ENCODE results near the gene GPS2.
"Not testable (repeated sequence)": the region's sequence is repeated elsewhere in the genome, so short reads cannot be mapped to it uniquely, and the experiment has no call there.

Gene GPS2

DNA sequence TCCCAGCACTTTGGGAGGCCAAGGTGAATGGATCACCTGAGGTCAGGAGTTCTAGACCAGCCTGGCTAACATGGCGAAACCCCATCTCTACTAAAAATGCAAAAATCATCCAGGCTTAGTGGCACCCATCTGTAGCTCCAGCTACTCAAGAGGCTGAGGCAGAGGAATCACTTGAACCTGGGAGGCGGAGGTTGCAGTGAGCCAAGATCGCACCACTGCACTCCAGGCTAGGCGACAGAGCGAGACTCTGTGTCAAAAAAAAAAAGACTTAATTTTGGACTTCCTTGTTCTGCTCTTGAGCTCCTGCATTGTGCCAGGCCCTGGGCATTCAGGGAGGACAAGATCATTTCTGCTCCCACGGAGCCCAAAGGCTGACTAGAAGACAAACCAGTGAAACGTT lies 22.4 kb upstream of the GPS2 start:
- DNase-seq (ENCODE audit: low read depth in 3 of 3, low spot score in 1 of 3) = not testable (repeated sequence)

DNA sequence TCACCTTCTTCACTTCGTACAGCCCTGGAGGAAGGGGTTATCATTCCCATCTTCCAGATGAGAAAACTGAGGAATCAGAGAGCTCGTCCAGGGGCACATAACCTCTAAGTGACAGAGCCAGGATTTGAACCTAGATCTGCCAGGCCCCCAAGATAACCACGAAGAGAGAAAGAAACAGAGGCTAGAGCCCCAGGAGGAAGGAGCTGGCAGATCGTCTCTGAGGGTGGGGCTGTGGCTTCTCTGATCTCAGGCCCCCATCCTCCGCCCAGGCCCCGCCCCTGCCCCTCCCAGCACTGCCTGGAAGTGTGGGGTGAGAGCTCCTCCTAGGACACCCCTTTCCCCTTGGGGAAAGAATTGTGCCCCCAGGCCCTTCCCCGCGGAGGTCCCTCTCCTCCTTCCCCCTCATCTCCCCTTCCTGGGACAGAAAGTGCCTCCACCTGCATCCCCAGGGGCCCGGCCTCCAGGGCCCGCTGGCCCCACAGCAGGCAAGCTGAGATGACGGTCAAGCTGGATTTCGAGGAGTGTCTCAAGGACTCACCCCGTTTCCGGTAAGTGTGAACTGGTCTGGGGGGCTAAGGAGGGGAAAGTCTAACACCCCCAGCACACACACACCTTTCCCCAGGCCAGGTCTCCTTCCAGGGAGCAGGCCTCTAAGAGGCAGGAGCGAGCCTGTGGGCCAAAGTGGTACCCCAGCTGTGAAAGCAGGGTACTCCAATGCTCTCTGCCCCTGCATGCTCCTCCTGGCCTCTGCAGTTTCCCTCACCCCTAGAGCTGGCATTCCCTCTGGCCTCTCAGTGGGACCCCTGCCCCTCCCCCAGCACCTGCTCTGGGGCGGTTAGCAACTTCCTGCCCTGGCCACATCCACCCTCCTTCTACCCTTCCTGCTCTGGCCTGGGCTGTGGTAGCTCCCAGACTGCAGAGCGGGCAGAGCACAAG lies 21.3 kb upstream of the GPS2 start, which contains the start of gene ACAP1:
ACAP1 (plus strand) TSS at position 290 of the 936 bp plus-strand sequence; CDS start at position 496, 206 bp downstream.
- DNase-seq (ENCODE audit: low read depth in 3 of 3, low spot score in 1 of 3) = peak; percentile 61 to 73 (median 70)

DNA sequence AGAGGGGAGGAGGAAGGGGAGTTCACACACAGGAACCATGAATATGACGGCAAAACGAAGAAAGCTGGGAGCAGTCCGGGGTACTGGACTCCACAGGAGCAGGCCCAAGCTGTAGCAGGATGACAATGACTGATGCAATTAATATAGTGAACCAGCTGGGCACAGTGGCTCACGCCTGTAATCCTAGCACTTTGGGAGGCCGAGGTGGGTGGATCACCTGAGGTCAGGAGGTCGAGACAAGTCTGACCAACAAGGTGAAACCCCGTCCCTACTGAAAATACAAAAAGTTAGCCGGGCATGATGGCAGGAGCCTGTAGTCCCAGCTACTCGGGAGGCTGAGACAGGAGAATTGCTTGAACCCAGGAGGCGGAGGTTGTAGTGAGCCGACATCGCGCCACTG lies 20.6 kb upstream of the GPS2 start:
- not testable (repeated sequence) for DNase-seq (ENCODE audit: low read depth in 3 of 3, low spot score in 1 of 3)

DNA sequence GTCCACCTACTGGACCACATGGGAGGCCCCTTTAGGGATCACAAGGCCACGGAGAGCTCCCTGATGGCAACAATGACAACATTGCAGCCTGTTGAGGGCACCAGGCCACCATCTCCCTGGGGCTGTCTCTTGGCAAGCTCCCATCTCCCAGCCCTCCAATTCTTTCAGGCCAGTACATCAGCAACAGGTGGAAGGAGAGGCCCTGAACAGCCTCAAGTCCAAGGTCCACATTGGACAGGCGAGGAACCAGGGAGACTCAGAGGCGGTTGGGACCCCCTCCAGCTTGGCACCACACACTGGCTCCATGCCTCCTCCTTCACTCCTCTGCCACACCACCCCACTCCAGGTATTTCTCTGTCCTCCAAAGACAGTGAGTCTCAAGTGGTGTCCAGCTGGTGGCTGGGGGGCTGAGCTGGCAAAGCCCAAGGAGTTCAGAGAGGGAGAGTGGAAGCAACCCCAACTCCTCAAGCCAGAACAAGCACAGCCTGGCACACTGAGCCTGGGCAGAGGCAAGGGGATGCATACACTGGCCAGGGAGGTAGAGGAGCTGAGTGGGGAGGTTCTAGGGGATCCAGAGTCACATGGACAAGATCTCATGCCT lies 19.9 kb upstream of the GPS2 start:
- no peak for DNase-seq (ENCODE audit: low read depth in 3 of 3, low spot score in 1 of 3)

DNA sequence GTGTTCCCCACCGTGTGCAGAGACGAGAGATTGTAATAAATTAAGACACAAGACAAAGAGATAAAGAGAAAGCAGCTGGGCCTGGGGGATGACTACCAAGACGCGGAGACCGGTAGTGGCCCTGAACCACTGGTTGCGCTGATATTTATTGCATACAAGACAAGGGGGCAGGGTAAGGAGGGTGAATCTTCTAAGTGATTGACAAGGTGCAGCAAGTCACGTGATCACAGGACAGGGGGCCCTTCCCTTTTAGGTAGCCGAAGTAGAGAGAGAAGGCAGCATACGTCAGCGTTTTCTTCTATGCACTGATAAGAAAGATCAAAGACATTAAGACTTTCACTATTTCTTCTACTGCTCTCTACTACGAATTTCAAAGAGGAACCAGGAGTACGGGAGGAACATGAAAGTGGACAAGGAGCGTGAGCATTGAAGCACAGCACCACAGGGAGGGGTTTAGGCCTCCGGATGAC lies 17.5 kb upstream of the GPS2 start:
- not testable (repeated sequence) for DNase-seq (ENCODE audit: low read depth in 3 of 3, low spot score in 1 of 3)

DNA sequence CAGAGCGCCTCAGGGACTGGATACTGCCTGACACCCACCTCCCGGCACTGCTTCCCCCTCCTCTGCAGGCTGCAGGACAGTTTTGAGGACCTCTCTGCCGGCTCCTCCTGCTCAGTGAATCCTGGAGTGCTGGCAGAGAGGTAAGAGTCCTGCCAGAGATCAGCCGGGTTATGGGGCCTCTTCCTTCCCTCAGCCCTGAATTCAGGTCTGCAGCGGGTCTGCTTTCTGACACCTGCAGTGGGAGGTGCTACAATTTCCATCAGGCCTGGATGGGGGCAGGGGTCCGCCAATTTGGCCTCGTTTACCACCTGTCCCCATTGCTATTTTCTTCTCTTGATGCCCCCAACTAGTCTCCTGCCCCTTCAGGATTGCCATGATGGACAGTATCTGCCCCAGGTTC lies 17.0 kb upstream of the GPS2 start:
- no peak for DNase-seq (ENCODE audit: low read depth in 3 of 3, low spot score in 1 of 3)

DNA sequence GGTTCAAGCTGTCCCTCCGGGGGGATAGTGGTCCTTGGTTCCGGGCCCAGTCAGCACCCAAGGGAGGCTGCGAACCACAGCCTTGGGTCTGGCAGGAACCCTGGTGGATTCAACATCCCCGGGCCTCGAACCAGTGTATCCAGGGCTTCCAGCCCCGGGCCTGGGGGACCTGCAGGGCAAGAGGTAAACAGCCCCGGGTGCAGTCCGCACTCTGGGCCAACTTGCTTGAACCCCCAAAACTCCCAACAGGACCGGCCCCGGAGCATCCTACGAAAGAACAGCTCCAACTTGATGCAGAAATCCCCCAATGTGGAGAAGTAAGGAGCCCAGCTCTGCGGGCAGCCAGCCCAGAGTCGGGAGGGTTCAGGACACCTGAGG lies 15.5 kb upstream of the GPS2 start:
- DNase-seq (ENCODE audit: low read depth in 3 of 3, low spot score in 1 of 3) = no peak

DNA sequence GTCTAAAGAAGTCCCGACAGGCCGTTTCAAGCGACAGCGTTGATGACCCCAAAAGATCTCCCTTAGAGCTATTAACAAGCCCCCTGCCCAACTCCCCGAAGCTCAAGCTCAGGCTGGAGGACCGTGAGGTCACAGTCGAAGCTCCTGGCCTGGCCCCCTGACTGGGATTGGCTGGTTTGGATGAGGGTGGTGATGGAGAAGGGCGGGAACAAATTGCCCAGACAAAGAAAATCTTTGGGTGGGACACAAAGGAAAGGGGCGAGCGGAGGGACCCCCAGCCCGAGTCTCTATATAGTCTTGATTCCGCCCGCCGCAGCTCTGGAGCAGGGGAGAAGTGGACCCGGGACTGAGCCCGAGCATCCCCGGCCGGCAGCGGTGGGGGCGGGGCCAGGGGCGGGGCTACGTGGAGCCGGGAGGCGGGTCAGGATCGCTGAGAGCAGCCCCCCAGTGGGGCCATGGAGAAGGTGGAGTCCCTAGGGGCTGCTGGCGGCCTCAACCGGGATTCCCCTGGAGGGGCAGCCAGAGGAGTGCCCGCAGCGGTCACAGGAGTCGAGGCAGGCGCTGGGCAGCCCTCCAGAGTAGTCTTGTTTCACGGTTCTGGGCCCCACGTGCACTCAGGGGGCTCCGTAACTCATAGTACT lies 15.0 kb upstream of the GPS2 start:
- DNase-seq (ENCODE audit: low read depth in 3 of 3, low spot score in 1 of 3) = peak in 2 of 3 donors; percentile 44 to 68

DNA sequence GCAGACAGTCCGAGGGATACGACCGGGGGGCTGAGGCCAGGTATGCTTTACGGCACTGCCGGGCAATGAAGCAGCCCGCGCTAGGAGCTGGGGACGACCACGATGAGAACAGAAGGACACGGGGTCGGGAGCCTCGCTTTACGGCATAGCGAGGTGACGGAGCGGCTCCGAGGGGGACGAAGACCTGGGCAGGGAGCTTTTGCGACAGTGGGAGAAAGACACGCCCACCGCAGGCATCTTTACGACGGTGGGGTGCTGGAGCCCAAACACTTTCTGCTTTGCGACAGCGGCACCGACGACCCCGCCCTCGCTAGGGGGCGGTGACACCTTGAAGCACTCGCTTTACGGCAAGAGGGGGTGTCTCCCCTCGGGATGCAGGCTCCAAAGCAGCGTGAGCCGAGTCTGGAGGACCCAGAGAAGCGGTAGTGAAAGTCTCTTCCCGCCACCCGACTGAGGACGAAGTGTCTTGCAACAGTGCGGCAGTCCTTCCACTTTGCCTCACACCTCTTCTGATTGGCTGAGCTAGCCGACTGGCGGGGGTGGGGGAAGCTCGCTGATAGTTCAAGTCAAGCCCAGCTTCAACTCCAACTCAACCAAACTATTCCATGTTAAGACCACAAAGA lies 14.3 kb upstream of the GPS2 start:
- DNase-seq (ENCODE audit: low read depth in 3 of 3, low spot score in 1 of 3) = peak; percentile 84 to 90 (median 87)

DNA sequence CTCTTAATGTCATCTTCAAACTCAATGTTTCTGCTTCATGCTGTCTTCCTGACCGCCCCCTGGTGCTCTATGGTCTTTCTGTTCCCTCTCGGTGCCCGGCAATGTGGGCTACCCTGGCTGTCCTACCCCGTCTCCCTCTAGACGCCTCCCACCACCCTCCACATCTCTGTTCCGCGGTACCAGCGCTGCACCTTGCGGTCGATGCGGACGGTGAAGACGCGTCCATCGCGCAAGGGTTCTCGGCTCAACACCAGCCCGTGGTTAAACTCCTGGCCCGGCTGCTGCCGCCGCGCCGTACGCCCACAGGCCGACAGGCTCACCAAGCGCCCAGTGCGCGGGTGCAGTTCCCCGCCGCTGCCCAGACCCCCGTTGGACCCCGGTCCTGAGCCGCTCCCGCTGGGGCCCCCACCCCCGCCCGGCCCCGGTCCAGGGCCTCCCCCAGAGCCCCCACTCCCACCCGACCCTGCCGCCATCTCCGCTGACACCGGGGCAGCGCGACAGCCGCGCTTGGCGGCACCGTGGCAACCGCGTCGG lies 13.7 kb upstream of the GPS2 start, which contains the start of gene NEURL4:
NEURL4 (minus strand) TSS at position 496 of the 534 bp plus-strand sequence; CDS start at position 473, 23 bp downstream.
- no peak for DNase-seq (ENCODE audit: low read depth in 3 of 3, low spot score in 1 of 3)

DNA sequence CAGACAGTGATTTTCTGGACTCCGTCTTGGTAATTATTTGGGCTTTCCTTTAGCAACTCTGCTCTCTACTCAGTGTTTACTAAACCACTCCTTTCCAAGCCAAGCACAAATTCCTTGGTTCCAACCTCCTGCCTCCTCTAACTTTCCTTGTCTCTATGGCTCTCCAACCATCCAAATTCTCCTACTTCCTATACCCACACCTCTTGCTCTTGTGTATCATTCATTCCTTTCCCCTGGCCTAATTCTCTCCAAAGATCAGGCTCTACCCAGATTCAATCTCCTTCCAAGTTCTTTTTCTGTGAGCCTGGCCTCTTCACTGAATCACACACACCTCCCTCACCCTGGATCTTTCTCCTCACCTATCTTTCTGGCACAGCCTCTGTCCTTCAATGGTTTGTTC lies 12.8 kb upstream of the GPS2 start:
- no peak for DNase-seq (ENCODE audit: low read depth in 3 of 3, low spot score in 1 of 3)

DNA sequence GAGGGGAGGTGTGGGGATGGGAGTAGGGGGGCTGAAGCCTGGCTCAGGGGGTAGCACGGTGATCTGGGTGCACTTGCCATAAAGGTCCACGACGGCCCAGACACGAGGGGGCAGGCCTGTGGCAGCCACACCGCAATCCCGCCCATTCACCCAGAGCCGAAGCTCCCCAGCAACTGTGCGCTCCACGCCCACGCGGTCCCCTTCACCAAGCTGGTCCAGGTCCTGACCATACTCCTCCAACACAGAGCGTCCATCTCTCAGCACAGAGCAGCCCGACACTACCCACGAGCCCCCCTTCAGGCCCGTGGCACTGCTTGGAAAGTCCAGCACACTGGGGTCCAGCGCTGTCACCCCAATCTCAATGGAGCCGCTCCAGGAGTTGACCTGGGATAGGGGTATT lies 12.3 kb upstream of the GPS2 start:
- DNase-seq (ENCODE audit: low read depth in 3 of 3, low spot score in 1 of 3) = no peak

DNA sequence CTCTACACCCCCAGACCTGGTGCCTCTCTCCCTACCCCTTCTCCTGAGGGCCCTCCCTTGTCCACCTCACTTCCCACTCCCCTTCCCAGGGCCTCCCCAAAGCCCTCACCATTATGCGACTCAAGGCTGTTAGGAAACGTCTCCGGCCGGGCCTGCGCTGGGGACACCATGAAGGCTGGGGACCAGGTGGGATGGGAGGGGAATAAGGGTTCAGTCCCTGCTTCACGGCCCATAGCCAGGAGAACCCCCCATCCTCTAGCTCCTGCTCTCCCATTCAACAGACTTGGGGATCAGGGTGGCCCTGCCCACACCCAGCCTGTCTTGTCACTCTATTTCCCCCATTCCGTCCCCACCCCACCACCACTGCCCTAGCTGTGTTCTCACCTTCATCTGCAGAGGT lies 11.9 kb upstream of the GPS2 start:
- DNase-seq (ENCODE audit: low read depth in 3 of 3, low spot score in 1 of 3) = no peak

DNA sequence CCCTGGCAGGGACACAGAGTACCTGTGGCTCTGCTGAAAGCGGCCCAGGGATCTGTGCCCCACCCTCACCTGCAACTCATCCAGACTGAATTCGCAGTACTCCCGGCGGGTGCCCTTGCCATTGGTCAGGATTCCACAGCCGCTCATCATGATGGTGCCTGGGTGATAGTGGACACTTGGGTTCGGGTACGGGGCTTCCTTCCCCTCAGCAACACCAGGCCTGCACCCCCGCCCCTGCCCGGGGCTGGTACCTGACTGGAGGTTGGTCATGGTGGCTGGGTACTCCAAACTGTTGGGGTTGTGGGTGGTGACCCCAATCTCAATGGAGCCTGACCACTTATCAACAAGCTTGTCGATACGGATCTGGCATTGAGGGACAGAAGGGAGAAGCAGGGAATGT lies 11.0 kb upstream of the GPS2 start:
- DNase-seq (ENCODE audit: low read depth in 3 of 3, low spot score in 1 of 3) = no peak

DNA sequence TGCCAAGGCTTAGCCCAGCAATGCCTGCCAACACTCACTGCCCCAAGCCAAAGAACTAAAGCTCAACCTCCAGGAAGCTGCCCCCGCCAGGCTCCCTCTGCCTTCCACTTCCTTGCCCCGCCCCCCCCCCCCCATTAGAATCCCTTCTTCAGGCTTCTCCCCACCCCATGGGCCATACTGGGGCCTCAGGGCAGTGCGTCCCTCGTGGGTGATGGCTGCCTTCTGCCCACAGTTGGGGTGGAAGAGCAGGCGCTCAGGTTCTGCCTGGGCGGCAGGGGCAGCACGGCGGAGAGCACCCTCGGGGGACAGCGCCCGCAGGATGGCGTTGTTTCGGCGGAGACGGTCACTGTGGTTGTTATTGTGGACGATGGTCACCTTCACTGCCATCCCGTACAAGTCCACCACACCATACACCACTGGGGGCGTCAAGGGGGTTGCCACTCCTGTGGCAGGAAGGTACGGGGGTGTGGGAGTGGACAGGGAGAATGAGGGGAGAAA lies 9.9 kb upstream of the GPS2 start:
- no peak for DNase-seq (ENCODE audit: low read depth in 3 of 3, low spot score in 1 of 3)

DNA sequence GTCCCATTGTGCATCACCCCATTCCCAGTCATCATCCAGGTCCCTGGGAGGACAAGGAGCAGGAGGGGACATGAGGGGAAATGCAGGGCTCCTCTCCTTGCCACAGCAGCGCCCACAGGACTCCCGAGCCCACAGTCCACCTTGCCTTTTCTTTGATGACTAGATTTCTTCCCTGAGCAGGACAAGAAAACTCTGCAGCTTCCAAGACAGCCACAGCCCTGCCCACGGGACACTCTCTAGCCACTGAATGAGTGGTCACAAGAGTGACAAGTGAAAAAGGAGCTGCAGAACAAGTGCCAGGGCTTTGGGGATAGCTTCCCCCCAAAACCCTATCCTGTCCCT lies 9.2 kb upstream of the GPS2 start:
- DNase-seq (ENCODE audit: low read depth in 3 of 3, low spot score in 1 of 3) = no peak

DNA sequence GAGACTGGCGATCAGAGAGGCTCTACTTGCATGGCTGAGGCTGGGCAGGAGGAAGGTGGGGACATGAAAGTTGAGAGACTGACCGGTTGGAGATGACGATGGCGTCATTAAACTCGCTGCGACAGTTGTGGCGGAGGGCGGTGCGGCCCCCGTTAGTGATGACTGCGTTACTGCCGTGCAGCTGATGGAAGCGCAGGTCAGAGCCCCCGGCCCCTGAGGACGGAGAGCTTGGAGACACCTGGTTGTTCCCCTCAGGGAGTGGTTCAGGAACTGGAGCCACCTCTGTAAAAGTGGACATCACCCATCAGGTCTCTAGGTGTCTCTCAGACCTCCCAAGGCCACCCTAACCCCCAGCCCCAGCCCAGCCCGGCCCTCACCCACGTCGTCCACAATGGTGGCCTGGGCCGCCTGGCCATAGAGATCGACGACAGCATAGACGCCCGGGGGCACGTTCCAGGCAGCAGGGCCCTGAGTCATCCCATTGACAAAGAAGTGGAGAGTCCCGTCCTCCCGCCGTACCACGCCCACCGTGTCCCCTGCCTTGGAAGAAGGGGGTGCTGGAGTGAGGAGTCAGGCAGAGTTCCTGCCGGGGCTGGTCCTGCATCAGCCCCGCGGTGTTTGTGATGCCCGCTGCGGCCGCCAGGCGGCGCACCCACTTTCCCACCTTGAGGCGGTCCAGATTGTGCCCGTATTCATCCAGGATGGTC lies 8.7 kb upstream of the GPS2 start:
- DNase-seq (ENCODE audit: low read depth in 3 of 3, low spot score in 1 of 3) = peak in 2 of 3 donors; percentile 40 to 59

DNA sequence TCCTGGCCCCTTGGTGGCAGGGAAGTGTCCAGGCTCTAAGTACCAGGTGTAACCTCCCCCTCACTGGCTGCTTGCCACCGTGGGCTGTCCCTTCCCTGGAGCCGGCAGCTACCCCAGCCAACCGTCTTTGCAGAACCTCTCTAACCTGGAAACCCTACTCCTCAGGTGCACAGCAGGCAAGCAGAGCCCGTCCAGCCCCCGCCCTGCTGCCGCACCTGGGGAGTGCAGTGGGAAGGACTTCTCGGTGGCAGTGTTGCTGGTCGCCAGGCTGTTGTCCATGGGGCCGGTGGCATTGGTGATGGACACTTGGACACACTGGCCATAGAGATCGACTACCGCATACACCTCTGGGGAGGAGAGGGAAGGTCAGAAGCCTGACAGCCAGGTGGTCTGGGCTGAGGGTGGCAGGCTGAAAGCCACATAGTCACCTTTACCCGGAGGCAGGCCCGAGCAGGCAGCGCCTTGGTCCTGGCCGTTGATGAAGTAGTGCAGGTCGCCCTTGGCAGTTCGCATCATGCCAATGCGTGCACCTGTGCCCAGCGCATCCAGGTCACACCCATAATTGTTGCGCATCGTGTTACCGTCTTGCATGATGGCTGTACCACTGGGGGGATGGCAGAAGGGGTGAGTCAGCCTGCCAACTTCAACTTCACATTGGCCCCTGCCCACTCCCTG lies 7.5 kb upstream of the GPS2 start:
- no peak for DNase-seq (ENCODE audit: low read depth in 3 of 3, low spot score in 1 of 3)

DNA sequence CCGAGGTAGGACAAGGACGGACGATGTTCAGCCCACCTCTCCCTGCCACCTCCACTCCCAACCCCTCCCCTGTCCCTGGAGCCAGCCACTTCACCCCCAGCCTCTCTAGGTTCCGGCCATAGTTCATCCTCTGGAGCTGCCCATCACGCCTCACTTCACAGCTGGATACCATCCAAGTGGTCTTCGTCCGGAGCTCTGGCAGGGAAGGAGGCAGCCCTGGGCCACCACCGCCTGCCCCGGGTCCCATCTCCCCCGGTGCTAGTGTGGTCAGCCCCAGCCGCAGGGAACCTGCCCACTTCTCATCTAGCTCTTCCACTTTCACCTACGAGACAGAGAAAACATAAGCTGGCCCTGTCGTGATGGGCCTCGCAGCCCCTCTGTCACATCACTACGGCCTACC lies 6.3 kb upstream of the GPS2 start:
- no peak for DNase-seq (ENCODE audit: low read depth in 3 of 3, low spot score in 1 of 3)
